Hepatocyte (in vitro differentiated cells): ENCODE data around the gene OOEP. TPM values are rescaled to one million over a fixed set of nuclear protein-coding genes. Genes with fewer than 3 reads are reported as not detected.
"Not testable (repeated sequence)": the region's sequence is repeated elsewhere in the genome, so short reads cannot be mapped to it uniquely, and the experiment has no call there.

Experiments used
- DNase-seq: peaks from one replicate; pipeline ENCODE4 v3.0.0-alpha.2; 2016; ENCODE audit warnings: low spot score
- H2AFZ ChIP-seq: fragments of 200-600 bp; sonication (generic); 2 replicates; pipeline ENCODE4 v1.6.0; 2016; ENCODE audit warnings: antibody characterized with exemption, mild to moderate bottlenecking
- H3K27ac ChIP-seq: fragments of 200-600 bp; sonication (generic); 2 replicates; pipeline ENCODE4 v1.5.1; 2016; ENCODE audit warnings: mild to moderate bottlenecking
- H3K27me3 ChIP-seq: fragments of 200-600 bp; sonication (generic); 2 replicates; pipeline ENCODE4 v1.6.1; 2016
- H3K36me3 ChIP-seq: fragments of 200-600 bp; sonication (generic); replicated peaks from 2 replicates; pipeline ENCODE4 v1.5.1; 2016; ENCODE audit warnings: low read depth; ENCODE audit not compliant: insufficient read depth
- H3K4me1 ChIP-seq: fragments of 200-600 bp; sonication (generic); 2 replicates; pipeline ENCODE4 v1.5.1; 2016; ENCODE audit warnings: mild to moderate bottlenecking, moderate library complexity; ENCODE audit not compliant: insufficient read depth
- H3K4me2 ChIP-seq: fragments of 200-600 bp; sonication (generic); 2 replicates; pipeline ENCODE4 v1.6.0; 2016
- H3K4me3 ChIP-seq: fragments of 200-600 bp; sonication (generic); 2 replicates; pipeline ENCODE4 v1.5.1; 2016; ENCODE audit warnings: mild to moderate bottlenecking
- H3K79me2 ChIP-seq: fragments of 200-600 bp; sonication (generic); 2 replicates; pipeline ENCODE4 v1.6.0; 2017; ENCODE audit warnings: mild to moderate bottlenecking
- H3K9me2 ChIP-seq: fragments of 200-600 bp; sonication (generic); replicated peaks from 2 replicates; pipeline ENCODE4 v1.6.0; 2017; ENCODE audit warnings: mild to moderate bottlenecking; ENCODE audit not compliant: insufficient read depth
- H3K9me3 ChIP-seq: fragments of 200-600 bp; sonication (generic); 2 replicates; pipeline ENCODE4 v1.5.1; 2016; ENCODE audit warnings: low read depth, mild to moderate bottlenecking
- H4K20me1 ChIP-seq: fragments of 200-600 bp; sonication (generic); 2 replicates; pipeline ENCODE4 v1.6.0; 2016; ENCODE audit warnings: mild to moderate bottlenecking; ENCODE audit not compliant: insufficient read depth, poor library complexity, severe bottlenecking
- EZH2 ChIP-seq: fragments of 200-600 bp; sonication (generic); IDR thresholded peaks from 2 replicates; pipeline ENCODE4 v1.6.1; 2016; ENCODE audit warnings: antibody characterized with exemption, mild to moderate bottlenecking, borderline replicate concordance
- EZH2phosphoT487 ChIP-seq: fragments of 200-600 bp; sonication (generic); IDR thresholded peaks from one replicate; pipeline ENCODE4 v1.6.1; 2018; ENCODE audit warnings: antibody characterized with exemption, mild to moderate bottlenecking, low read depth, moderate library complexity; ENCODE audit not compliant: unreplicated experiment, severe bottlenecking
- WGBS: methylation state at CpG from one replicate; pipeline ENCODE4 v1.1.6; 2016; ENCODE audit warnings: low lambda C conversion rate; ENCODE audit errors: missing lambda C conversion rate; 5-methylcytosine and 5-hydroxymethylcytosine counted together
- polyA plus RNA-seq: library from polyadenylated mRNA; unstranded; fragments of >200 nt; fragmentation: Nextera tagmentation; extraction: Ambion mirVana; gene quantifications from 2 replicates; pipeline ENCODE4 v1.2.1, GENCODE V29; 2016
- total RNA-seq: library from RNA; depleted of rRNA; stranded (reverse); fragments of >200 nt; gene quantifications from 2 replicates; pipeline ENCODE4 v1.2.3, GENCODE V29; 2014
- TF ChIP-seq, protein P1 (sequence below): fragments of 200-600 bp; sonication (generic); IDR thresholded peaks from 2 replicates; pipeline ENCODE4 v1.5.1; 2016; ENCODE audit warnings: antibody characterized with exemption, mild to moderate bottlenecking; ENCODE audit not compliant: poor library complexity

OOEP gene
- total and polyA plus RNA-seq, 2 experiments from 2014 or later = not detected

DNA sequence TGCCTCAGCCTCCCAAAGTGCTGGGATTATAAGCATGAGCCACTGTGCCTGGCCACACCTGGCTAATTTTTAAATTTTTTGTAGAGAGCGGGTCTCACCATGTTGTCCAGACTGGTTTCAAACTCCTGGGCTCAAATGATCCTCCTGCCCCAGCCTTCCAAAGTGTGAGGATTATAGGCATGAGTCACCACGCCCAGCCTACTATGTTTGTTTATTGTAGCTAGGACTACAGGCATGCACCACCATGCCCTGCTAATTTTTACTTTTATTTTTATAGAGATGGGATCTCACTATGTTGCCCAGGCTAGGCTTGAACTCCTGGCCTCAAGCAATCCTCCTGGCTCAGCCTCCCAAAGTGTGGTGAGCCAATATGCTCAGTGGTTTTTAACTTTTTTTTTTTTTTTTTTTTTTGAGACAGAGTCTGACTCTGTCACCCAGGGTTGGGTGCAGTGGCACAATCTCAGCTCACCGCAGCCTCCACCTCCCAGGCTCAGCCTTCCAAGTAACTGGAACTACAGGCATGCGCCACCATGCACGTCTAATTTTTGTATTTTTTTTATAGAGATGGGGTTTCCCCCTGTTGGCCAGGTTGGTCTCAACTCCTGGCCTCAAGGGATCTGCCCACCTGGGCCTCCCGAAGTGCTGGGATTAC, 12.9 kb upstream of the OOEP start:
- no peaks in the 10 kb centered on the region for H3K9me2 ChIP-seq
- H3K4me1 ChIP-seq = no peaks in the 10 kb centered on the region
- TF ChIP-seq EZH2 = no peak
- TF ChIP-seq EZH2phosphoT487 = no peak
- TF ChIP-seq, protein P1, sequence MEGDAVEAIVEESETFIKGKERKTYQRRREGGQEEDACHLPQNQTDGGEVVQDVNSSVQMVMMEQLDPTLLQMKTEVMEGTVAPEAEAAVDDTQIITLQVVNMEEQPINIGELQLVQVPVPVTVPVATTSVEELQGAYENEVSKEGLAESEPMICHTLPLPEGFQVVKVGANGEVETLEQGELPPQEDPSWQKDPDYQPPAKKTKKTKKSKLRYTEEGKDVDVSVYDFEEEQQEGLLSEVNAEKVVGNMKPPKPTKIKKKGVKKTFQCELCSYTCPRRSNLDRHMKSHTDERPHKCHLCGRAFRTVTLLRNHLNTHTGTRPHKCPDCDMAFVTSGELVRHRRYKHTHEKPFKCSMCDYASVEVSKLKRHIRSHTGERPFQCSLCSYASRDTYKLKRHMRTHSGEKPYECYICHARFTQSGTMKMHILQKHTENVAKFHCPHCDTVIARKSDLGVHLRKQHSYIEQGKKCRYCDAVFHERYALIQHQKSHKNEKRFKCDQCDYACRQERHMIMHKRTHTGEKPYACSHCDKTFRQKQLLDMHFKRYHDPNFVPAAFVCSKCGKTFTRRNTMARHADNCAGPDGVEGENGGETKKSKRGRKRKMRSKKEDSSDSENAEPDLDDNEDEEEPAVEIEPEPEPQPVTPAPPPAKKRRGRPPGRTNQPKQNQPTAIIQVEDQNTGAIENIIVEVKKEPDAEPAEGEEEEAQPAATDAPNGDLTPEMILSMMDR = no peak
- H3K4me3 ChIP-seq = no peak overlapping the region
- H3K4me2 ChIP-seq = no peak overlapping the region
- H4K20me1 ChIP-seq = no peaks in the 10 kb centered on the region
- no peaks in the 10 kb centered on the region for H3K36me3 ChIP-seq
- no peak overlapping the region for H2AFZ ChIP-seq
- H3K9me3 ChIP-seq = no peaks in the 10 kb centered on the region
- WGBS = 87% methylated on average over 6 of the region's 6 CpGs
- no peaks in the 10 kb centered on the region for H3K27me3 ChIP-seq
- DNase-seq = no peak
- H3K79me2 ChIP-seq = no peaks in the 10 kb centered on the region
- H3K27ac ChIP-seq = no peak overlapping the region

DNA sequence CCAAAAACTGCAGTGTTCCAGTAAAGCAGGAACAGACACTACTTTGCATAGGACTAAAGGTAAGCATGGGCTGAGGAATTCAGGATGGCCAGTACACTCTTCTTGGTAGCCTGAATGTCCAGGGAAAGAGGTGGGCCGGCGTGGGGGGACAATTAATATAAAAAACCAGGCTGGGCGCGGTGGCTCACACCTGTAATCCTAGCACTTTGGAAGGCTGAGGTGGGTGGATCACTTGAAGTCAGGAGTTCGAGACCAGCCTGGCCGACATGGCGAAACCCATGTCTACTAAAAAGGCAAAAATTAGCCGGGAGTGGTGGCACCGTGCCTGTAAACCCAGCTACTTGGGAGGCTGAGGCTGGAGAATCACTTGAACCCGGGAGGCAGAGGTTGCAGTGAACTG, 11.8 kb upstream of the OOEP start:
- not testable (repeated sequence) for H2AFZ ChIP-seq, H3K4me2 ChIP-seq, H3K79me2 ChIP-seq, H4K20me1 ChIP-seq, H3K27me3 ChIP-seq, H3K4me1 ChIP-seq, H3K4me3 ChIP-seq, H3K9me2 ChIP-seq, H3K27ac ChIP-seq, H3K9me3 ChIP-seq, H3K36me3 ChIP-seq, DNase-seq
- WGBS = 96% methylated on average over 10 of the region's 10 CpGs

GRCh38 chr6:73377225-73377624, 7.5 kb upstream of the OOEP start:
- no peaks in the 10 kb centered on the region for H3K79me2 ChIP-seq
- no peak overlapping the region for H2AFZ ChIP-seq
- DNase-seq = no peak
- H3K27me3 ChIP-seq = no peaks in the 10 kb centered on the region
- no peak overlapping the region for H3K4me3 ChIP-seq
- no peaks in the 10 kb centered on the region for H3K9me3 ChIP-seq
- TF ChIP-seq EZH2phosphoT487 (no peak), EZH2 (no peak)
- TF ChIP-seq, protein P1 = no peak
- 56% methylated on average over 3 of the region's 3 CpGs for whole genome bisulfite sequencing
- no peak overlapping the region for H3K4me2 ChIP-seq
- H4K20me1 ChIP-seq = no peaks in the 10 kb centered on the region
- no peak overlapping the region for H3K27ac ChIP-seq
- no peaks in the 10 kb centered on the region for H3K36me3 ChIP-seq
- H3K9me2 ChIP-seq = no peaks in the 10 kb centered on the region
- no peaks in the 10 kb centered on the region for H3K4me1 ChIP-seq

GRCh38 chr6:73375216-73375615, 5.5 kb upstream of the OOEP start:
- DNase-seq = no peak
- H3K9me2 ChIP-seq = no peaks in the 10 kb centered on the region
- no peaks in the 10 kb centered on the region for H3K27me3 ChIP-seq
- no peaks in the 10 kb centered on the region for H3K36me3 ChIP-seq
- H4K20me1 ChIP-seq = no peaks in the 10 kb centered on the region
- no peaks in the 10 kb centered on the region for H3K79me2 ChIP-seq
- H3K4me3 ChIP-seq = no peak overlapping the region
- no peak overlapping the region for H3K27ac ChIP-seq
- no peak overlapping the region for H3K4me2 ChIP-seq
- H3K4me1 ChIP-seq = no peaks in the 10 kb centered on the region
- 62% methylated on average over 1 of the region's 1 CpG for WGBS
- H2AFZ ChIP-seq = no peak overlapping the region
- TF ChIP-seq, protein P1 = no peak
- TF ChIP-seq EZH2 = no peak
- no peaks in the 10 kb centered on the region for H3K9me3 ChIP-seq
